HepG2 (cell line): ENCODE data around the gene TK1. TPM values are rescaled to one million over a fixed set of nuclear protein-coding genes. Genes with fewer than 3 reads are reported as not detected.
A peak's percentile ranks its signal among the peaks of the same experiment; 100 is the strongest.

Source experiments
- CHD2 ChIP-seq: IDR thresholded peaks from 2 replicates; pipeline ENCODE4 v1.6.1; 2011; ENCODE audit warnings: low read depth, low read length, improper control_type of control experiment
- GATA4 ChIP-seq: sonication (generic); IDR thresholded peaks from 2 replicates; pipeline ENCODE4 v1.6.1; 2016; ENCODE audit warnings: antibody characterized with exemption, low read depth, borderline replicate concordance
- KMT2A ChIP-seq: sonication (generic); formaldehyde crosslinking; IDR thresholded peaks from 2 replicates; pipeline ENCODE4 v1.4.0; 2020; ENCODE audit warnings: missing genetic modification reagents
- MBNL3 ChIP-seq: fragments of 250-450 bp; sonication (Bioruptor Pico); conservative IDR thresholded peaks from 2 replicates; pipeline ENCODE4 v1.8.0; 2022; ENCODE audit warnings: mild to moderate bottlenecking, inconsistent platforms
- PAX8 ChIP-seq: sonication (generic); formaldehyde crosslinking; IDR thresholded peaks from 2 replicates; pipeline ENCODE4 v1.8.0; 2022; ENCODE audit warnings: mild to moderate bottlenecking, missing genetic modification reagents, borderline replicate concordance
- PAXIP1 ChIP-seq: sonication (generic); formaldehyde crosslinking; conservative IDR thresholded peaks from 2 replicates; pipeline ENCODE4 v1.4.0; 2020; ENCODE audit warnings: mild to moderate bottlenecking, missing genetic modification reagents, moderate library complexity
- SKI ChIP-seq: fragments of 450-650 bp; IDR thresholded peaks from one replicate; pipeline ENCODE4 v1.6.1; 2018; ENCODE audit warnings: mild to moderate bottlenecking; ENCODE audit not compliant: partially characterized antibody
- SRY ChIP-seq: sonication (generic); formaldehyde crosslinking; IDR thresholded peaks from 2 replicates; pipeline ENCODE4 v1.8.0; 2022; ENCODE audit warnings: mild to moderate bottlenecking, missing genetic modification reagents
- TSC22D2 ChIP-seq: sonication (generic); formaldehyde crosslinking; IDR thresholded peaks from 2 replicates; pipeline ENCODE4 v1.5.1; 2020; ENCODE audit warnings: missing genetic modification reagents, mild to moderate bottlenecking, borderline replicate concordance
- YEATS2 ChIP-seq: sonication (generic); formaldehyde crosslinking; IDR thresholded peaks from 2 replicates; pipeline ENCODE4 v1.4.0; 2020; ENCODE audit warnings: missing genetic modification reagents, borderline replicate concordance
- ZBTB10 ChIP-seq: sonication (generic); formaldehyde crosslinking; IDR thresholded peaks from 2 replicates; pipeline ENCODE4 v1.4.0; 2020; ENCODE audit warnings: missing genetic modification reagents, borderline replicate concordance
- ZFY ChIP-seq: sonication (generic); formaldehyde crosslinking; IDR thresholded peaks from 2 replicates; pipeline ENCODE4 v1.4.0; 2020; ENCODE audit warnings: missing genetic modification reagents
- ZNF317 ChIP-seq: sonication (generic); formaldehyde crosslinking; IDR thresholded peaks from 2 replicates; pipeline ENCODE4 v1.5.0; 2020; ENCODE audit warnings: mild to moderate bottlenecking, missing genetic modification reagents
- ZNF597 ChIP-seq: sonication (generic); formaldehyde crosslinking; IDR thresholded peaks from 2 replicates; pipeline ENCODE4 v1.5.0; 2020; ENCODE audit warnings: missing genetic modification reagents
- ZNF777 ChIP-seq: sonication (generic); formaldehyde crosslinking; IDR thresholded peaks from 2 replicates; pipeline ENCODE4 v1.4.0; 2020; ENCODE audit warnings: missing genetic modification reagents
- polyA plus RNA-seq, 8 experiments: library from polyadenylated mRNA; depleted of rRNA in 3 of 8; stranded (reverse) in 7 of 8; unstranded in 1 of 8; fragments of >200 nt; fragmentation: Illumina TruSeq in 4 of 8; extraction: Trizol in 4 of 8; gene quantifications; 2 replicates each; pipeline versions ENCODE4 v1.2.1 to v1.2.3, GENCODE V29; 2011 to 2016; ENCODE audit warnings: low read depth in 4 of 8, missing spikeins in 1 of 8, mixed read lengths in 1 of 8; ENCODE audit not compliant: insufficient read depth in 1 of 8
- total RNA-seq, 5 experiments: library from RNA; depleted of rRNA; stranded (reverse); fragments of >200 nt; fragmentation: Illumina TruSeq; extraction: Trizol; gene quantifications; 2 replicates each; pipeline ENCODE4 v1.2.3, GENCODE V29; 2016; ENCODE audit warnings: low read depth in 1 of 5
- TF ChIP-seq, protein P1 (sequence below): sonication (generic); formaldehyde crosslinking; IDR thresholded peaks from 2 replicates; pipeline ENCODE4 v1.4.0; 2020; ENCODE audit warnings: missing genetic modification reagents

The TK1 gene
- total and polyA plus RNA-seq, 2 of the 13 experiments (the other 11 are each of a cell fraction or from before 2014, with no cell fraction given): 45.0 to 96.0 TPM

GRCh38 chr17:78168242-78168902 is 18.5 kb downstream of the TK1 start, which contains the start of gene SYNGR2 (continued):
- TF ChIP-seq YEATS2 (0 out of 2 replicates have a peak, but pooled peaks have one; percentile 37), SKI (peak; percentile 93), ZBTB10 (0 out of 2 replicates have a peak, but pooled peaks have one; percentile 59), PAXIP1 (CRISPR knock-in tag) (peak; percentile 65), SRY (CRISPR knock-in tag) (peak; percentile 84; the same call in 1 of the 2 replicates), ZFY (CRISPR knock-in tag) (peak; percentile 96), GATA4 (no peak), MBNL3 (CRISPR knock-in tag) (no peak), ZNF317 (CRISPR knock-in tag) (no peak), ZNF597 (CRISPR knock-in tag) (no peak), KMT2A (CRISPR knock-in tag) (0 out of 2 replicates have a peak, but pooled peaks have one; percentile 24), TSC22D2 (CRISPR knock-in tag) (peak; percentile 87; the same call in 1 of the 2 replicates), ZNF777 (CRISPR knock-in tag) (peak; percentile 93), CHD2 (peak; percentile 93), PAX8 (CRISPR knock-in tag) (peak; percentile 86; the same call in 1 of the 2 replicates)
- TF ChIP-seq, protein P1, sequence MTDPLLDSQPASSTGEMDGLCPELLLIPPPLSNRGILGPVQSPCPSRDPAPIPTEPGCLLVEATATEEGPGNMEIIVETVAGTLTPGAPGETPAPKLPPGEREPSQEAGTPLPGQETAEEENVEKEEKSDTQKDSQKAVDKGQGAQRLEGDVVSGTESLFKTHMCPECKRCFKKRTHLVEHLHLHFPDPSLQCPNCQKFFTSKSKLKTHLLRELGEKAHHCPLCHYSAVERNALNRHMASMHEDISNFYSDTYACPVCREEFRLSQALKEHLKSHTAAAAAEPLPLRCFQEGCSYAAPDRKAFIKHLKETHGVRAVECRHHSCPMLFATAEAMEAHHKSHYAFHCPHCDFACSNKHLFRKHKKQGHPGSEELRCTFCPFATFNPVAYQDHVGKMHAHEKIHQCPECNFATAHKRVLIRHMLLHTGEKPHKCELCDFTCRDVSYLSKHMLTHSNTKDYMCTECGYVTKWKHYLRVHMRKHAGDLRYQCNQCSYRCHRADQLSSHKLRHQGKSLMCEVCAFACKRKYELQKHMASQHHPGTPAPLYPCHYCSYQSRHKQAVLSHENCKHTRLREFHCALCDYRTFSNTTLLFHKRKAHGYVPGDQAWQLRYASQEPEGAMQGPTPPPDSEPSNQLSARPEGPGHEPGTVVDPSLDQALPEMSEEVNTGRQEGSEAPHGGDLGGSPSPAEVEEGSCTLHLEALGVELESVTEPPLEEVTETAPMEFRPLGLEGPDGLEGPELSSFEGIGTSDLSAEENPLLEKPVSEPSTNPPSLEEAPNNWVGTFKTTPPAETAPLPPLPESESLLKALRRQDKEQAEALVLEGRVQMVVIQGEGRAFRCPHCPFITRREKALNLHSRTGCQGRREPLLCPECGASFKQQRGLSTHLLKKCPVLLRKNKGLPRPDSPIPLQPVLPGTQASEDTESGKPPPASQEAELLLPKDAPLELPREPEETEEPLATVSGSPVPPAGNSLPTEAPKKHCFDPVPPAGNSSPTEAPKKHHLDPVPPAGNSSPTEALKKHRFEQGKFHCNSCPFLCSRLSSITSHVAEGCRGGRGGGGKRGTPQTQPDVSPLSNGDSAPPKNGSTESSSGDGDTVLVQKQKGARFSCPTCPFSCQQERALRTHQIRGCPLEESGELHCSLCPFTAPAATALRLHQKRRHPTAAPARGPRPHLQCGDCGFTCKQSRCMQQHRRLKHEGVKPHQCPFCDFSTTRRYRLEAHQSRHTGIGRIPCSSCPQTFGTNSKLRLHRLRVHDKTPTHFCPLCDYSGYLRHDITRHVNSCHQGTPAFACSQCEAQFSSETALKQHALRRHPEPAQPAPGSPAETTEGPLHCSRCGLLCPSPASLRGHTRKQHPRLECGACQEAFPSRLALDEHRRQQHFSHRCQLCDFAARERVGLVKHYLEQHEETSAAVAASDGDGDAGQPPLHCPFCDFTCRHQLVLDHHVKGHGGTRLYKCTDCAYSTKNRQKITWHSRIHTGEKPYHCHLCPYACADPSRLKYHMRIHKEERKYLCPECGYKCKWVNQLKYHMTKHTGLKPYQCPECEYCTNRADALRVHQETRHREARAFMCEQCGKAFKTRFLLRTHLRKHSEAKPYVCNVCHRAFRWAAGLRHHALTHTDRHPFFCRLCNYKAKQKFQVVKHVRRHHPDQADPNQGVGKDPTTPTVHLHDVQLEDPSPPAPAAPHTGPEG (CRISPR knock-in tag): peak; percentile 66
